Muscle of back (tissue), 13 donors: ENCODE data around the gene BRME1. TPM values are rescaled to one million over a fixed set of nuclear protein-coding genes. Genes with fewer than 3 reads are reported as not detected.
A peak's percentile ranks its signal among the peaks of the same experiment; 100 is the strongest.

Source experiments
- DNase-seq, 3 donors: peaks; one replicate each; pipeline versions ENCODE4 v3.0.0 to v3.0.0-alpha.2; 2013
- long read RNA-seq, 9 donors: transcript quantifications; one replicate each; lab custom pipeline, GENCODE V29; 2026
- polyA plus RNA-seq, 10 donors: library from polyadenylated mRNA; unstranded; fragments of 120-200 nt; gene quantifications; one replicate each; pipeline ENCODE4 v1.2.1, GENCODE V29; 2013; ENCODE audit not compliant: insufficient read length in 10 of 10

The BRME1 gene
- 1 to 10 TPM; 2.6 to 4.7 (median 4.1) TPM for polyA plus RNA-seq
- long read RNA-seq, donor 1, result 0 reads
- long read RNA-seq, donor 2, result 0 reads
- long read RNA-seq, donor 3, result 0 reads
- long read RNA-seq, donor 4, partial matches to known transcripts, result 6 of 6 reads
- long read RNA-seq, donor 4, other reads (novel, unspliced or antisense), result 0 of 6 reads
- long read RNA-seq, donor 5, partial matches to known transcripts, result 11 of 11 reads
- long read RNA-seq, donor 5, other reads (novel, unspliced or antisense), result 0 of 11 reads
- long read RNA-seq, donor 6, partial matches to known transcripts, result 0 of 1 reads
- long read RNA-seq, donor 6, other reads (novel, unspliced or antisense), result 0 of 1 reads
- long read RNA-seq, donor 7, partial matches to known transcripts, result 6 of 6 reads
- long read RNA-seq, donor 7, other reads (novel, unspliced or antisense), result 0 of 6 reads
- long read RNA-seq, donor 8, result 0 reads
- long read RNA-seq, donor 9, result 0 reads

- peak; percentile 86 to 96 (median 92) for DNase-seq
These were observed at the start of gene BRME1, which contains the start of gene CC2D1A for GRCh38 chr19:13905634-13906520. Gene BRME1 (minus strand): TSS chr19:13906117. CDS start chr19:13904892, 1,225 bp downstream. Gene CC2D1A (plus strand): TSS chr19:13906201. CDS start chr19:13906442, 241 bp downstream.

GRCh38 chr19:13954185-13954584 is 48.3 kb upstream of the BRME1 start:
- no peak for DNase-seq

GRCh38 chr19:13952931-13953531 is 47.1 kb upstream of the BRME1 start:
- peak in 2 of 3 donors; percentile 34 to 75 for DNase-seq

GRCh38 chr19:13952154-13952930 is 46.4 kb upstream of the BRME1 start, which contains the start of gene DCAF15:
Gene DCAF15 (plus strand): TSS chr19:13952509. CDS start chr19:13952513, 4 bp downstream.
- DNase-seq, result peak; percentile 99 to 100 (median 99)

- DNase-seq, result no peak
These were observed 45.9 kb upstream of the BRME1 start for GRCh38 chr19:13951799-13952153.

GRCh38 chr19:13951043-13951442 is 45.1 kb upstream of the BRME1 start:
- no peak for DNase-seq

GRCh38 chr19:13946414-13946813 is 40.5 kb upstream of the BRME1 start:
- no peak for DNase-seq

GRCh38 chr19:13942023-13942684 is 36.2 kb upstream of the BRME1 start:
- DNase-seq, result no peak

- DNase-seq, result peak in 2 of 3 donors; percentile 47 to 65
These were observed 32.6 kb upstream of the BRME1 start, which contains the start of gene PODNL1 for GRCh38 chr19:13938301-13939064. Gene PODNL1 (minus strand): TSS chr19:13938417. CDS start chr19:13938181, 236 bp downstream.

- no peak for DNase-seq
These were observed 31.8 kb upstream of the BRME1 start for GRCh38 chr19:13937479-13938300.

- DNase-seq, result no peak
These were observed 30.0 kb upstream of the BRME1 start for GRCh38 chr19:13935765-13936510.

- DNase-seq, result no peak
These were observed 28.8 kb upstream of the BRME1 start for GRCh38 chr19:13934785-13935109.

GRCh38 chr19:13932911-13933393 is 27.0 kb upstream of the BRME1 start:
- no peak for DNase-seq

- no peak for DNase-seq
These were observed 26.3 kb upstream of the BRME1 start for GRCh38 chr19:13932149-13932637.

GRCh38 chr19:13931391-13932148 is 25.7 kb upstream of the BRME1 start:
- DNase-seq, result no peak

- no peak for DNase-seq
These were observed 24.5 kb upstream of the BRME1 start for GRCh38 chr19:13930402-13930801.

GRCh38 chr19:13929956-13930355 is 24.0 kb upstream of the BRME1 start:
- DNase-seq, result no peak
